HG03095 (cell line): ENCODE data around the gene RPL13A.

ENCODE experiments used
- ATAC-seq: cut with Tn5 transposase; IDR thresholded peaks from one replicate; pipeline ENCODE4 v1.9.1; 2021; ENCODE audit warnings: moderate library complexity; ENCODE audit not compliant: unreplicated experiment

RPL13A gene

DNA sequence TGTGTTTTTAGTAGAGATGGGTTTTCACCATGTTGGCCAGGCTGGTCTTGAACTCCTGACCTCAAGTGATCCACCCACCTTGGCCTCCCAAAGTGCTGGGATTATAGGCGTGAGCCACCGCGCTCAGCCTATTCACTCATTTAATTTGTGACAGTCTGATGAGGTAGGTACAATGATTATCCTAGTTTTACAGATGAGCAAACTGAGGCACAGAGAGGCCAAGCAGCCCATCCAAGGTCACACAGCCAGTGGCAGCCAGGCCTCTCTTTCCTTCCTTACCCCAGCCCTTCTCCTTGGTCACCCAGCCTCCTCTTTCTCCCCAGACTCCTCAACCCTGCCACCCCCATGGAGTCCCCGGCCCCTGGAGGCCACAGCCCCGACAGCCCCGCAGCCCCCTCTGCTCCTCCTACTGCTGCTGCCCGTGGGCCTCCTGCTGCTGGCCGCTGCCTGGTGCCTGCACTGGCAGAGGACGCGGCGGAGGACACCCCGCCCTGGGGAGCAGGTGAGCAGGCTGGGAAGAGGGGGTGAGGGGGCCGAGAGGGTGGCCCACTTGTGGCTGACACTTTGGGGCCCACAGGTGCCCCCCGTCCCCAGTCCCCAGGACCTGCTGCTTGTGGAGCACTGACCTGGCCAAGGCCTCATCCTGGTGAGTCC lies 7.3 kb upstream of the RPL13A start:
- no peak for ATAC-seq

DNA sequence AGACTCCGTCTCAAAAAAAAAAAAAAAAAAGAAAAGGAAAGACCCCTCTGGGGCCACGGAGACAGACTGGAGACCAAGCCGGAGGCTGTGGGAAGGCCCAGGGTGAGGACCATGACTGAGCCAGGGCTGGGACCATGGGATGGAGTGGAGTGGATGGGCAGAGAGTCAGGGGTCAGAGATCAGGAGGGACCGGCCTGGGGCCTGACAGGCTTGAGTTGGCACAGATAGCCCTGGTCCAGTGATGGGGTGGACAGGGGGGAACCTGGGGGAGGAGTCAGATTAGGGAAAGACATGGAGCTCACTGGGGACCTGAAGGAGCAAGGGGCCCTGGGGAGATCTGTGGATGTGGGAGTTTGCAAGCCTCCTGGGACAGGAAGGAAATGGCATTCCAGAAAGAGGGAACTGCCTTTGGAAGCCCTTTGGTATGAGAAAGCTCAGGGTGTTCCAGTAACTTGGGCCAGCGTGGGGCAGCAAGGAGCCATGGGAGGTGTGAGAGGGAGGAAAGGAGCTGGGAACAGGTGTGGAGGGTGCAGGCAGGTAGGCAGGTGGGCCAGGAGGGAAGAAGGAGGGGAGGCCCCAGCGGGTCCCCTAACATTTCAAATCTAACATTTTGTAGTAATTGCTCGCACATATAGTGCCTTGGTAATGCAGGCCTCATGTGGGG lies 6.3 kb upstream of the RPL13A start:
- ATAC-seq = no peak

DNA sequence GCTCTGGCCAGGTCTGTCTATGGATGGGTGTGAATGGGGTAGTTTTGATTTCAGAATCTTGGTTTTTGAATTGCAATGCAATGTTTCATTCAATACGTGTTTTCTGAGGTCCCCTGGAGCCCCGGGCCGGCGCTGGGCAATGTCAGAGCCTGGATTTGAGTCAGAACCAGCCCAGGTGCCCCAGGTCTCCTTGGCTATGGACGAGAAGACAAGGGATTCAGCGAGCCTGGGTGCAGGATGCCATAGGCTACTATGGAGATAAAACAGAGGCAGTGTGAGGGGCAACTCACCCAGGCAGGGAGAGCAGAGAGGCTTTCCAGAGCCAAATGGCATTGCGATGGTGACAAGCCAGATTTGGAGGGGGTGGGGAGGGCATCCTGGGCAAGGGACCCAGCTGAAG lies 1.2 kb upstream of the RPL13A start:
- no peak for ATAC-seq

DNA sequence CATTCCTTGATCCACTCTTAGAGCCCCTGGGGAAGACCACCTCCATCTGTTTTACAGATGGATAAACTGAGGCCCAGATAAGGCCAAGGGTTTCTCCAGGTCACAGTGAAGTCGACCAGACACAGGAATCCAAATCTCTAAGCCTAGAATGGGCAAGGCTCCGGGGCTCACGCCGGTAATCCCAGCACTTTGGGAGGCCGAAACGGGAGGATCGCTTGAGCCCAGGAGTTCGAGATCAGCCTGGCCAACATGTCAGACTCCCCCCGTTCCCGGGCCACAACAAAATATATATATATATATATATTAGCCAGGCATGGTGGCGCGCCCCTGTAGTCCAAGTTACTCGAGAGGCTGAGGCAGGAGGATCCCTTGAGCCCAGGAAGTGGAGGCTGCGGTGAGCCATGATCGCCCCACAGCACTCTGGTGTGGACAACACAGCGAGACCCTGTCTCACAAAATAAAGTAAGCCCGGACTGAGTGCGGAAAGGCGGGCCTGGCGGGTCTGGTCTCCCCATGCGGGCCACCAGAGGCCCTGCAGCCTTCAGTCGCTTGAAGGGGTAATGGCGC lies 615 bp upstream of the RPL13A start:
- ATAC-seq = no peak

DNA sequence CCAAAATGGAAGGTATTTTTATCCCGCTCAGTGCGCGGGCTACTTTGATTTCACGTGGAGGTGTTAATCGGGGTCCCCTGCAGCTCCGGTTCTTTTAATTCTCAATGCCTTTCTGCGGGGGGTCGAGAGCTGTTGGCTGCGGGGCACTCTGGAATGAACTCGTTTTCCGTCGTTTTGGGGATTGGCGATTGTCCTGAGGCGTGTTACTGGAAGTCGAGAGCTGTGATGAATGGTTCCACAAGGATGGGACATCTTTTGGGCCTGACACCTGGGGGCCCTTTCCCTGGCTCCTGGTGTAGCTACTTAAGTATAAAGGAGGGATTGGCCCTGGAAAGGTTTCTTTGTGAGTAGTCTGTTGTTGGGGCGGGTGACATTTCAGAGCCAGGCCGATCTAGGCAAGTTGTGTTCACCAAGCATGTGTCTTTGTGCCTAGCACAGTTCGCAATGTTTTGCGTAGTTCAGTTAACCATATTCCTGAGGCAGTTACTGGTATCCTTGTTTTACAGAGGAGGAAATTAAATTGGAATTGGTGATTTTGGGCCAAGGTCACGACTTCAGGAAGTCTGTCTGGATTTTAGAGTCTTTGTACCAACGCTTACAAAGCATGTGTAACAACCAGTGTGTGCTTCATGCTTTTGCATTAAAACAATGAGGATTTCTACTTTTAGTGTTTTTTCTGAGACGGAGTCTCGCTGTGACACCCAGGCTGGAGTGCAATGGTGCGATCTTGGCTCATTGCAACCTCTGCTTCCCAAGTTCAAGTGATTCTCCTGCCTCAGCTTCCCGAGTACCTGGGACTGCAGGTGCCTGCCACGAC lies 846 bp downstream of the RPL13A start:
- no peak for ATAC-seq

DNA sequence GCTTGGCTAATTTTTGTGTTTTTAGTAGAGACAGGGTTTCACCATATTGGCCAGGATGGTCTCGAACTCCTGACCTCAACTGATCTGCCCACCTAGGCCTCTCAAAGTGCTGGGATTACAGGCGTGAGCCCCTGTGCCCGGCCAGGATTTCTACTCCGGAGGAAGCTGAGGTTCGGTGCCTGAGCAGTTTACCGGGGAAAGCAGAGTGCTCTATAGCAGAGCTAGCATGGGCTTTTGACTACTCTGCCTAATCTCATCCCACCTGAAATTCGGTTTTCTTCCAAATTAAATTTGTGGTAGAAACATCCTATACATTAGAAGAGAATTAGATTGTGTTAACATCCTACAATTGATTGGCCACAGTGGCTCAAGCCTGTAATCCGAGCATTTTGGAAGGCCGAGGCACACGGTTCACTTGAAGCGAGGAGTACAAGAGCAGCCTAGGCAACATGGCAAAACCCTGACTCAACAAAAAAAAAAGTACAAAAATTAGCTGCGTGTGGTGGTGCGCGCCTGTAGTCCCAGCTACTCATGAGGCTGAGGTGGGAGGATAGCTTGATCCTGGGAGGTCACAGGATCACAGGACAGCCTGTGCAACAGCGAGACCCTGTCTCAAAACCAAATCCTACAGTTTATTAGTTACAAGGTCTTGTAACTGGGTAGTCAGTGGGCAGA lies 1.6 kb downstream of the RPL13A start:
- ATAC-seq = no peak

DNA sequence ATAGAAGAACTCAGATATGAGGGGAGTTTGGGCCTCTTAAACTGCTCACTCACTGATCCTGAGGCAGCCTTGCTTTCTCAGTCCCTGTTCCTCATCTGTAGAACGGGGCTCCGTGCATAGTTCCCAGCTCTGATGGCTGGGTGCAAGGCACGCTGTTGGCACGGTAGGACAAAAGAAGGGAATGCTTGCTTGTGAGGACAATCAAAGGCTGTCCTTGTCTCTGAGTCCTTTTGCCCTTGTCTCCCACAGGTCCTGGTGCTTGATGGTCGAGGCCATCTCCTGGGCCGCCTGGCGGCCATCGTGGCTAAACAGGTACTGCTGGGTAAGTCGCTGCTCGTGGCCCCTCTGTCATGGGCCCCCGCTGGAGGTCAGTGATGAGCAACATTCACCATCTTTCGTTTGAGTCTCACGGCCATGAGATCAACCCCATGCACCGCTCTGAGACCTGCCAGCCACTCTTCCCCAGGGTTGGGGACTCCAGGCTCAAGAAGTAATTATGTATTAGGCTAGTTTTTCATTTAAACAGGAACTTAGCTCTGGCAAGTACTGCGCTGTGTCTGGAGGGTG lies 2.3 kb downstream of the RPL13A start:
- no peak for ATAC-seq

DNA sequence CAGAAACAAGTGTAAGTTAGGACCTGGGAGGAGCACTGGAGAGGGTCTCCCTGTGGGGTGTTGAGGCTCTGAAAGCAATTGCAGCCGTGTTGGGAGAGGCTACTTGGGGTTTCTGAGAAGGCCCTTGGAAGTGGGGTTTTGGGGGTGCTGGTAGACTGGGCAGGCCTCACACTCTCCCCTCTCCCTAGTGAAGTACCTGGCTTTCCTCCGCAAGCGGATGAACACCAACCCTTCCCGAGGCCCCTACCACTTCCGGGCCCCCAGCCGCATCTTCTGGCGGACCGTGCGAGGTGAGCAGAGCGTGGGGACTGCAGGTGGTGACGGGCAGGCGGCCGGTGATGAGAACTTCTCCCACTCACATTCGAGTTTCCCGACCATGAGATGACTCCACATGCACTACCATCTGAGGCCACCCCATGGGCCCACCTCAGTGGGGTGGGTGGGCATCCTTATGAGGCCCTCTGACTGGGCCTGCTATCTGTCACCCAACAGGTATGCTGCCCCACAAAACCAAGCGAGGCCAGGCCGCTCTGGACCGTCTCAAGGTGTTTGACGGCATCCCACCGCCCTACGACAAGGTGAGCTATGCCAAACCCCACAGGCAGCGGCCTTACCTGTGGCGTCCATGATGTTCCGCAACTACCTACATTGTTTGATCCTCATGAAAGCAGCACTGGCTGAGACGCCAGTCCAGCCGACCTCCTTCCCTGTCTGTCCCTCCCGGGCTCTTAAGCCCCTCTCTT lies 3.0 kb downstream of the RPL13A start:
- ATAC-seq = no peak

DNA sequence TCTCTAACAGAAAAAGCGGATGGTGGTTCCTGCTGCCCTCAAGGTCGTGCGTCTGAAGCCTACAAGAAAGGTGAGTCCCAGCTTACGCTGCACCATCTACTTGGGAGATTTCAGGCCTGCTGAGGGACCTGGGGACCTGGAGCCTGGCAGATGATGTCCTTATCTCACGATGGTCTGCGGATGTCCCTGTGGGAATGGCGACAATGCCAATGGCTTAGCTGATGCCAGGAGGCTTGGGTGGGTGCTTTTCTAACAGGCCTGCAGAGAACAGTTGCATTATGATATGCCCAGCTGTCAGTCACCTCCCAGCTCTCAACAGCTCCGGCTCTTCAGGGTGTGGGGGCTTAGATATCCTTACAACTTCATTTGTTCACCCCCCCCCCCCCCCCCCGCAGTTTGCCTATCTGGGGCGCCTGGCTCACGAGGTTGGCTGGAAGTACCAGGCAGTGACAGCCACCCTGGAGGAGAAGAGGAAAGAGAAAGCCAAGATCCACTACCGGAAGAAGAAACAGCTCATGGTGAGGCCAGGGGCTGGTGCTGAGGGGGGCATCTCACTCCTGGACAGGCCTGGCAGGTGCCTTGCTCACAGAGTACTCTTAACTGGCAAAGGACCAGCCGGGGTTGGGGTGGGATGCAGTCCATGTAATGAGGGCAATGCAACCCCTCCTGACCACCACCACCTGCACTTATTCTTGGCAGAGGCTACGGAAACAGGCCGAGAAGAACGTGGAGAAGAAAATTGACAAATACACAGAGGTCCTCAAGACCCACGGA lies 3.8 kb downstream of the RPL13A start:
- no peak for ATAC-seq

DNA sequence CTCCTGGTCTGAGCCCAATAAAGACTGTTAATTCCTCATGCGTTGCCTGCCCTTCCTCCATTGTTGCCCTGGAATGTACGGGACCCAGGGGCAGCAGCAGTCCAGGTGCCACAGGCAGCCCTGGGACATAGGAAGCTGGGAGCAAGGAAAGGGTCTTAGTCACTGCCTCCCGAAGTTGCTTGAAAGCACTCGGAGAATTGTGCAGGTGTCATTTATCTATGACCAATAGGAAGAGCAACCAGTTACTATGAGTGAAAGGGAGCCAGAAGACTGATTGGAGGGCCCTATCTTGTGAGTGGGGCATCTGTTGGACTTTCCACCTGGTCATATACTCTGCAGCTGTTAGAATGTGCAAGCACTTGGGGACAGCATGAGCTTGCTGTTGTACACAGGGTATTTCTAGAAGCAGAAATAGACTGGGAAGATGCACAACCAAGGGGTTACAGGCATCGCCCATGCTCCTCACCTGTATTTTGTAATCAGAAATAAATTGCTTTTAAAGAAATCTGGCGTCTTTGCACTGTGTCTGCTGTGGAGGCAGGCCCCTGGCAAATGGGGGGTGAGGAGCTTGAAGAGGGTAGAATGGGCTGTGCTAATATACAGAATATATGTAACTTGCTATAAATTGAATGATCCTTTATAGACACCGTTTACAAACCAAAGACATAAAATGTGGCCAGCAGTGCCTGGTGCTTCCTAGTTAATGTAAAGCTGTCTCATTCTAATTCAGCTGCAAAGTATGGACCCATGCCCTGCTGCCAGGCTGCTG lies 4.6 kb downstream of the RPL13A start:
- no peak for ATAC-seq

DNA sequence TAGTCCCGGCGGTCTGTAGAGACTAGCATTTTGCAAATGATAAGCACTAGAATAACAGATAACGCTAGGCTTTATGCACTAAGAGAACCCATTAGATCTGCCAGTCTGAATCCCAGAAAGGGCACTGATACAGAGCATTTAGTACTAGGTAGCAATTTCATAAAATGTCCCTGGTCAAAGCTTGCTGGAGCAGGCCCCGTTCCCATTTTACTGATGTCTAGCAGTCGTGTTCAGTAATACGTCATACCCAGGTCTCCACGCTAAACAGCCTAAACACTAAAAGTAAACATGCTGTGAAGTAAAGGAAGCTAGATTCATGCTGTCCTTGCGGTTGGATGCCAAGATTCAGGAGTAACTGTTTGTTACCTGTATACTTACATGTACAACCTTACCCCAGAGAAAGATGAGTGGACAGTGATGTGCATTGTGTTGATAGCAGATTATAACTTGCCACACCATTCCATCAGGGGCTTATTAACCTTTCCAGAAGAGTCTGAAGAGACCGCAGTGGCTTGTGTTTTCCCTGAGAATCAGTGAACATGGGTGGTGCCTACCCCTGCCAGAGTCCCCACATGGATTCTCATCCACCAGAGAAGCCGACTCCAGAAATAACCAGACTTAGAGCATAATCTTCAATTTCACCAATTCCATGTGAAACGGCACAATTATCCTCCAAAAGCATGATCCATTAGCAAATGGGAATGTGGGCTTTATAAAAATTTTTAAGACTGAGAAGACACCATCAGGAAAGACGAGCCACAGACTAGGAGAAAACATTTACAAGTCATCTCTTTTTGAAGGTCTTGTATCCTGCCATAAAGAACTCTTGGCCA lies 5.4 kb downstream of the RPL13A start:
- ATAC-seq = no peak

DNA sequence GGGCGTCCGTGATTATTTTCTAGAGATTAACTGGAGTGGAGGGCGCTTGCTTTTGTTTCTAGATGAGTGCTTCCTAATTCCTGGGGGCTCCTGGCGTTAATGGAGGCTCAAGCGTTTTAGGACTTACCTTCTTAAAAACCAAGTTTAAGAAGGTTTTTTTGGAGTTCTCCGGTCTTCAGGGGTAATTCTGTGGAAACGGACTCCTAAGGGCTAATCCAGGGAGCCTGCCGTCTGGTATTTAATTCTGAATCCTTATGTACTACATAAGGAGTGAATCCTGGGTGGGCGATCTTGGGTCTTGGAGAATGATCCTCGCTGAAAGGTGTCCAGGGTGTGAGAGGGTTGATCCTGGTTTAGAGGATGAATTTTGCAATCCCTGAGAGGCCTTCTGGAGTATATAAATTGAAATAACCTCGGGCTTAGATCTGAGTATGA lies 9.2 kb downstream of the RPL13A start:
- ATAC-seq = no peak

DNA sequence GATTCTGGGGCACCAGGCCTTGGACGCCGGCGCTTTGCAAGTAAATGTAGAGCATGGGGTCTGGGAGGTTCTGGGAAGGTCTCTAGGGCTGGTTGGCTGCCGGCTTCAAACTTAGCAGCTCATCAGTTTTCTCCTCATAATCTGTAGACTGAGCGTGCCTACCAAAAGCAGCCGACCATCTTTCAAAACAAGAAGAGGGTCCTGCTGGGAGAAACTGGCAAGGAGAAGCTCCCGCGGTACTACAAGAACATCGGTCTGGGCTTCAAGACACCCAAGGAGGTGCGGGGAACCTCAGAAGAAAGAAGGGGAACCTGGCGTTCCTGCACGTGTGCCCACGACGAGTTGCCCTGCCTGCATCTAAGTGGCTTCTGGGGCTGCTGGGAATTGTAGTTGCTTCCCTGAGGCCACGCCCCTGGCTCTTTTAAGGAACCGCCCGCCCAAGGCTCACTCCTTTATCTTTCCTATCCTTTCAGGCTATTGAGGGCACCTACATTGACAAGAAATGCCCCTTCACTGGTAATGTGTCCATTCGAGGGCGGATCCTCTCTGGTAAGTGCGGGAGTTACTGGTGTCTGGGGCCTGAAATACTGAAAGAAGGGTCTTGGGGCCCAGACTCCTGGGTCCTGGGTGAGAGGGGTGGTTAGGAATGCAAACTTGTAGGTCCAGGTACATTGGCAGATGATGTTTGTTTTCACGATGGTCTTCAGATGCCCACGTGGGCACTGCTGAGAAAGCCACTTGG lies 9.8 kb downstream of the RPL13A start:
- ATAC-seq = no peak

DNA sequence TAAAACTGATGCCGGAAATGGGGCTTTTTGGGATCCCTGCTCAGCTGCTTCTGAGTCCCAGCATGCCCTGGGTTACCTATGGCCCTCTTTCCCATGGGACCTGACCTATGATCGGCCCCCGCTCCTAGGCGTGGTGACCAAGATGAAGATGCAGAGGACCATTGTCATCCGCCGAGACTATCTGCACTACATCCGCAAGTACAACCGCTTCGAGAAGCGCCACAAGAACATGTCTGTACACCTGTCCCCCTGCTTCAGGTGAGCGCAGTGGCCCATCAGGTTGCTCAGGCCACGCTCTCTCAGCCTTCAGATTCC lies 10.3 kb downstream of the RPL13A start:
- ATAC-seq = no peak

DNA sequence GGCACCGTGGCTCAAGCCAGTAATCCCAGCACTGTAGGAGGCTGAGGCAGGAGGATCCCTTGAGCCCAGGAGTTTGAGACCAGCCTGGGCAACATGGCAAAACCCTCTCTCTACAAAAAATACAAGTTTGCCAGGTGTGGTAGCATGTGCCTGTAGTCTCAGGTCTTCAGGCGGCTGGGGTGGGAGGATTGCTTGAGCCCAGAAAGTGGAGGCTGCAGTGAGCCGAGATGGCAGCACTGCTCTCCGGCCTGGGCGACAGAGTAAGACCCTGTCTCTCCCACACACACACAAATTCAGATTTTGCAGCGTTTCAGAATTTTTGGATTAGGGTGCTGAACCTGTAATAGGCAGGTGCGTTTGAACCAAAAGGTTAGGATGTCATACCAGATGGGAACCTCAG lies 11.1 kb downstream of the RPL13A start:
- no peak for ATAC-seq

DNA sequence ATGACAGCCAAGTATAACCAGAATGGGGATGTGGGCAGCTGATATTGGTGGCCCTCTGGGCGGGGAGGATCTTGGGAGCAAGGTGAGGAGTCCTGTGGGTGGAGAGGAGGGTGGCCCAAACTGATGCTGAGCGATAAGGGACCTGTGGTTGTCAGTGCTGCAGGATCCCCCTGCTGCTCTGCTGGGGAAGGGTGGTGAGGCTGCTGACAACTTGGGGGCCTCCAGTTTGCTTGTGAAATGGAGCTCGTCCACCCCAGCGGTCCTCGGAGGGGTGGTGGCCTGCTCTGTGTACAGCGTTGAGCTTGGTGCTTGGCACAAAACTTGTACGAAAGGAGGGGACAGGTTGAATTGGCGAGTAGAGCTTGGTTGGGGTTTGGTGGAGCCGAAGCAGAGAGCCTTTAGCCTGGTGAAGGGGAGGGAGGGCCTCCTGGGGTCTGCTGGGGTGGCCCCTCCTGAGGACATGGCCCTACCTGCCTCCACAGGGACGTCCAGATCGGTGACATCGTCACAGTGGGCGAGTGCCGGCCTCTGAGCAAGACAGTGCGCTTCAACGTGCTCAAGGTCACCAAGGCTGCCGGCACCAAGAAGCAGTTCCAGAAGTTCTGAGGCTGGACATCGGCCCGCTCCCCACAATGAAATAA lies 11.7 kb downstream of the RPL13A start:
- no peak for ATAC-seq
